Kidney epithelial cell (primary cell): ENCODE measurements around the gene CRYL1. TPM values are rescaled to one million over a fixed set of nuclear protein-coding genes. Genes with fewer than 3 reads are reported as not detected.

Experiments used
- DNase-seq: peaks from one replicate; pipeline ENCODE4 v3.0.0-alpha.2; 2010; ENCODE audit warnings: low read depth
- H3K27me3 ChIP-seq: 2 replicates; pipeline ENCODE4 v1.6.0; 2011; ENCODE audit warnings: low read length; ENCODE audit not compliant: control insufficient read depth, insufficient read depth
- H3K36me3 ChIP-seq: 2 replicates; pipeline ENCODE4 v1.5.1; 2011; ENCODE audit warnings: low read length; ENCODE audit not compliant: control insufficient read depth, insufficient read depth
- H3K4me3 ChIP-seq: 2 replicates; pipeline ENCODE4 v1.5.1; 2011; ENCODE audit warnings: low read depth, mild to moderate bottlenecking, control low read depth, low read length
- CTCF ChIP-seq: IDR thresholded peaks from 2 replicates; pipeline ENCODE4 v1.5.1; 2011; ENCODE audit warnings: mild to moderate bottlenecking, moderate library complexity, low read length, control low read depth, inconsistent platforms; ENCODE audit not compliant: insufficient read depth, poor library complexity, severe bottlenecking
- total RNA-seq: library from RNA; depleted of rRNA; stranded (reverse); fragments of >200 nt; gene quantifications from 2 replicates; pipeline ENCODE4 v1.2.3, GENCODE V29; 2015

CRYL1 gene
- total RNA-seq, 1 donor from 2014 or later: 36.4 TPM

- no peak overlapping the region for H3K4me3 ChIP-seq
- no peak for DNase-seq
- no peaks in the 10 kb centered on the region for H3K36me3 ChIP-seq
- peaks cover under 1% of the 10 kb centered on the region for H3K27me3 ChIP-seq
- TF ChIP-seq CTCF: no peak
These were observed 126.1 kb downstream of the CRYL1 start for GRCh38 chr13:20399515-20399914.

GRCh38 chr13:20398459-20398858 is 127.2 kb downstream of the CRYL1 start:
- DNase-seq: no peak
- H3K27me3 ChIP-seq: peaks cover 2% of the 10 kb centered on the region
- H3K4me3 ChIP-seq: no peak overlapping the region
- no peaks in the 10 kb centered on the region for H3K36me3 ChIP-seq
- TF ChIP-seq CTCF: no peak

GRCh38 chr13:20397896-20398295 is 127.8 kb downstream of the CRYL1 start:
- H3K27me3 ChIP-seq: peaks cover 2% of the 10 kb centered on the region
- no peak for TF ChIP-seq CTCF
- H3K4me3 ChIP-seq: no peak overlapping the region
- H3K36me3 ChIP-seq: no peaks in the 10 kb centered on the region
- DNase-seq: no peak

- Histone ChIP-seq H3K36me3 (no peaks in the 10 kb centered on the region), H3K4me3 (no peak overlapping the region), H3K27me3 (peaks cover 2% of the 10 kb centered on the region)
- DNase-seq: no peak
- TF ChIP-seq CTCF: no peak
These were observed 130.4 kb downstream of the CRYL1 start for GRCh38 chr13:20395061-20395916.

- Histone ChIP-seq H3K27me3 (peaks cover 2% of the 10 kb centered on the region), H3K4me3 (no peak overlapping the region), H3K36me3 (no peaks in the 10 kb centered on the region)
- TF ChIP-seq CTCF: no peak
- no peak for DNase-seq
These were observed 131.2 kb downstream of the CRYL1 start for GRCh38 chr13:20394506-20394905.

GRCh38 chr13:20394169-20394501 is 131.5 kb downstream of the CRYL1 start:
- no peak for DNase-seq
- no peak for TF ChIP-seq CTCF
- no peak overlapping the region for H3K4me3 ChIP-seq

More at GRCh38 chr13:20394169-20394501, 131.5 kb downstream of the CRYL1 start:
- Histone ChIP-seq H3K27me3 (peaks cover 2% of the 10 kb centered on the region), H3K36me3 (no peaks in the 10 kb centered on the region)
